HUES6 (cell line): ENCODE measurements around the gene TNFSF10.

Source experiments
- H3K27ac ChIP-seq: 2 replicates; pipeline ENCODE4 v1.7.0; 2013; ENCODE audit warnings: low read depth, mild to moderate bottlenecking, low read length, inconsistent platforms
- H3K27me3 ChIP-seq: 2 replicates; pipeline ENCODE4 v1.6.1; 2013; ENCODE audit warnings: low read length; ENCODE audit not compliant: control insufficient read depth, insufficient read depth
- H3K36me3 ChIP-seq: 2 replicates; pipeline ENCODE4 v1.6.1; 2013; ENCODE audit warnings: low read length; ENCODE audit not compliant: control insufficient read depth, insufficient read depth
- H3K4me1 ChIP-seq: 2 replicates; pipeline ENCODE4 v1.6.1; 2013; ENCODE audit warnings: low read length; ENCODE audit not compliant: control insufficient read depth, insufficient read depth
- H3K4me3 ChIP-seq: 2 replicates; pipeline ENCODE4 v1.5.1; 2013; ENCODE audit warnings: low read depth, low read length
- H3K9ac ChIP-seq: one replicate; pipeline ENCODE4 v1.6.1; 2013; ENCODE audit warnings: mild to moderate bottlenecking, low read length
- H3K9me3 ChIP-seq: 2 replicates; pipeline ENCODE4 v1.6.1; 2013; ENCODE audit warnings: low read depth, low read length; ENCODE audit not compliant: control insufficient read depth, insufficient read depth

Gene TNFSF10

DNA sequence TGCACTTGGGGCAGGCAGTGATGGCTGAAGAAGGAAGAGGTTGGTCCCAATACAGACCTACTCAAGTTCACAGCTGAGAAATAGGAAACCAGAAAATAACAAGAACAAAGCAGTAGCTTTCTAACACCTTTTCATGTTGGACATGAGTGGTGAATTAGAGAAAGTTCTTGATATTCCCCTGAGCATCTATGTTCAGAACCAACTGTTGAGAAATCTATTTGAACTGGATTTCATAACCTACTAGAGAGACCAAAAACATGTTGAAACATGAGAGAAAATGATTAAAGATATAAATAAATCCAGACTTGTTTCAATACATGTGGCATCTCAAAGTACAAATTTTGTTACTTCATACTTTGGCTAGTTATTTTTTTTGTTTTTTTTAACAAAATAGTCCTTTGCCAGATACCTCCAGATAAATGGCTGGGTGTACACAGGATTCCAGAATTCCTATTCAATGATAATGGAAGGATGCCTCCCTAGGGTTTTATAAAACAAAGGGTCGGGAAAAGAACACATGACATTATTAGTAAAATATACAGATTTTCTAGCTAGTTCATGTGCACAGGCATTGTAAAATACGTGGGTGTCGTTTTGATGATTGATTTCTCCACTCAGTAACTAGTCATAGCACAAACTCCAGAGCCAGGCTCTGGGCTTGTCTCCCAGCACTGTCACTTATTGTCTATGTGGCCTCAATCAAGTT lies 34.4 kb upstream of the TNFSF10 start:
- H3K9ac ChIP-seq = no peak overlapping the region
- no peak overlapping the region for H3K4me3 ChIP-seq
- H3K27me3 ChIP-seq = no peaks in the 10 kb centered on the region
- no peaks in the 10 kb centered on the region for H3K9me3 ChIP-seq
- H3K27ac ChIP-seq = no peak overlapping the region
- peaks cover under 1% of the 10 kb centered on the region; the same call in 1 of the 2 replicates for H3K4me1 ChIP-seq
- no peaks in the 10 kb centered on the region for H3K36me3 ChIP-seq

DNA sequence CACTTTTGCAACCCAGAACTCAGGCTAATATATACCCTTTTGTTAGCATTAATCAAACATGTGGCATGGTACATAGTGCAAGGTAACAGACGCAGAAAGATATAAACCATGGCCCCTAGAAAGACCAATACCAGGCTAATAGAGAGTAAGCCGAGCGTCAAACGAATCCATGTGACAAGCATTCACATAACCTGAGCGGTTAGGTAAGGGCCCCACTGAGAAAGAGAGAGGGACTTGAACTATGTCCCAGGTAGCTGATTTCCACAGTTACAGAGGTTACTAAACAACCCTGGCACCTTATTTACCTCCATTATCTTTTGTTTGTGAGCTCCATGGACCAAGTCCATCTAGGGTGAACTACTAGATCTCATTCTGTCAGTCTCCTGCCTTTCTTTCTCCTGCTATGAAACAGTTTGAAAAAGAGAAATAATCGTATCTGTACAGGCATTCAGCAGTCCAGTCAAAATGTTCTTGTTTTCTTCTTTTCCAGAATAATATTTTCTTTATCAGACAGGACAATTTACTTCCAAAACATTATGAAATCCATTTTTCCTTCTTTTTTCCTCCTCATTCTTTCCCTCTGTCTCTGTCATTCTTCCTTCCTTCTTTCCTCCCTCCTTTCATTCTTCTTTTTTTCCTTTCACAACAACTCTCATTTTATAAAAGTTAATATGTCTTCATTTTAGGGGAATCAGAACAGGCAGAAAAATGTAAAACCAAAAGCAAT lies 30.5 kb upstream of the TNFSF10 start:
- Histone ChIP-seq H3K9ac (no peak overlapping the region), H3K27ac (no peak overlapping the region)

DNA sequence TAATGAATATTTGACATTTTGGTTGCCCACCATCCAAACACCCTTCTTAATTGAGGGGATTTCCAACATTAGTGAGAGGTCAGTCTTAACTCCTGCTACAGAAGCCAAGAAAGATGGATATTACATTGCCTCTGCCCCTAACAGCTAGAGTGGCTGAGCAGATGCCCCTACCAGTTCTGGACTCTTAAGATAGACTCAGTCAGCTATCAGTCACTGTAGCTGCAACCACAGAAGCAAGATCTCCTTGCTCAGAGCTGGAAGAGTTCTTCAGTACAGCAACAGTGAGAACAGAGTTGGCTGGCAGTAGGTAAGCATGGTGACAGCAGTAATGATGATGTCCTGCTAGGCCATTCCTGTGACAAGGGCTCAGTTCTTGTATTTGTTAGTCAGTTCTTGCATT lies 29.4 kb upstream of the TNFSF10 start:
- Histone ChIP-seq H3K27me3 (no peaks in the 10 kb centered on the region), H3K4me3 (no peak overlapping the region), H3K9me3 (no peaks in the 10 kb centered on the region), H3K9ac (no peak overlapping the region), H3K36me3 (no peaks in the 10 kb centered on the region), H3K4me1 (no peaks in the 10 kb centered on the region), H3K27ac (no peak overlapping the region)

More for the DNA sequence above, 30.5 kb upstream of the TNFSF10 start:
- no peaks in the 10 kb centered on the region for H3K9me3 ChIP-seq
- H3K4me3 ChIP-seq = no peak overlapping the region
- H3K27me3 ChIP-seq = no peaks in the 10 kb centered on the region
- H3K36me3 ChIP-seq = no peaks in the 10 kb centered on the region
- H3K4me1 ChIP-seq = no peaks in the 10 kb centered on the region

DNA sequence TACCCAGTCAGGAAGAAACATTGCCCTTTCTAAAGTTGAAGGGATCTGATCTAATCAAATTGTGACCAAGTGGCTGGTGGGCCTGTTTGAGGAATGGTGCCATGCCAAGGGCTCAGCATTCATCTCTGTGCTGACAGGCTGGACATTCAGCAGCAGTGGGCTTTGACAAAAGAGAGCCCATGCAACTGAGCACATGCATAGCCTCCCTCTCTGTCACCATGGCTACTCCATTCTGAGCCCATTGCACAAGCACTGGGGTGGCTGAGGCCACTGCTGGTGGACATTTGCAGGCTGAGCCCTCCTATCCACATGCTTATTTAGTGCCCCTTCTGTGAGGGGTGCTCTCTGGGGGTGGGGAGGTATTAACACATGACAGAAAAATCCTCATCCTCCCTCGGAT lies 28.6 kb upstream of the TNFSF10 start:
- Histone ChIP-seq H3K9me3 (no peaks in the 10 kb centered on the region), H3K27ac (no peak overlapping the region), H3K27me3 (no peaks in the 10 kb centered on the region), H3K36me3 (no peaks in the 10 kb centered on the region), H3K4me3 (no peak overlapping the region), H3K4me1 (no peaks in the 10 kb centered on the region), H3K9ac (no peak overlapping the region)

DNA sequence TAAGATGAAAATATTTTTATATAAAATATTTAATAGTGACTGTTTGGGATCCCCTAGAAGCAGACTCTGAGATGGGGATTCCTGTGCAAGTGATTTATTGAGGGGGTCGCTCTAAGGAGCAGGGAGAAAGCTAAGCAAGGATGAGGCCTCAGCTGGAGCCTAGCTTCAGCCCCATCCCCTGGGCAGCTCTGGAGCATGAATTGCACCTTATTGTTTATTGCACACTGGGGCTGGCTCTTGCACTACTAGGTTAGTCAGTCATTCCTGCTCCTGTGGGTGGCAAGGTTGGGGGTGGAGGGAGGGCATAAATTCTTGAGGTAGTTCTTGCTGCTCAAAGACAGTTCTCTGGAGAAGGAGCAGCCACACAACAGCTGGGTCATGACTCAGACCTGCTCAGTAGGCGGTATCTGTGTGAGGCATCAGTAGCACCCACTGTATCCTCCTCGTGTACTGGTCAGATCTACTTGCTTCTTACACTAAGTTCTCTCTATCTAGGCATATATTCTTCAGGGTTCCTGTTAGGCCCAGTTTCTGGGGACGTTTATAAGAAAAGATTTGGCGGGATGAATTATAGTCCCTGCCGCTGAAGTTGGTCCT lies 27.2 kb upstream of the TNFSF10 start:
- H3K4me1 ChIP-seq = no peaks in the 10 kb centered on the region
- no peak overlapping the region for H3K27ac ChIP-seq
- no peak overlapping the region for H3K9ac ChIP-seq
- H3K9me3 ChIP-seq = no peaks in the 10 kb centered on the region
- no peak overlapping the region for H3K4me3 ChIP-seq
- no peaks in the 10 kb centered on the region for H3K36me3 ChIP-seq
- H3K27me3 ChIP-seq = no peaks in the 10 kb centered on the region

DNA sequence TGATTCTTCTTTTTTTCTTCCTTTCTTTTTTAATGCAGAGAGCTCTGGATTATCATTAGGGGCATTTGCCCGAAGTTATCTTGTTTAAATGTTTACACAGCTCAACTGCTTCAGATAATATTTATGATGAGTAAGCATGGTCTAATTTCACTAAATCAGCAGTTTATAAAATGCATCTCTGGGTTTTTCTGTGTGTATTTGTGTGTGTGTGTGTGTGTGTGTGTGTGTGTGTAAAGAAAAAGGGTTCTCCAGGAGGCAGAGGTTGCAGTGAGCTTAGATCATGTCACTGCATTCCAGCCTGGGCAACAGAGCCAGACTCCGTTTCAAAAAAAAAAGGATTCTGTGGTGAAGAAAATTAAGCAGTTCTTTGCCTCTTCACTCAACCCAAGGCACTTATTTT lies 25.9 kb upstream of the TNFSF10 start:
- no peak overlapping the region for H3K9ac ChIP-seq
- H3K4me1 ChIP-seq = no peaks in the 10 kb centered on the region
- no peaks in the 10 kb centered on the region for H3K36me3 ChIP-seq
- no peaks in the 10 kb centered on the region for H3K27me3 ChIP-seq
- no peak overlapping the region for H3K4me3 ChIP-seq
- H3K27ac ChIP-seq = no peak overlapping the region
- no peaks in the 10 kb centered on the region for H3K9me3 ChIP-seq

DNA sequence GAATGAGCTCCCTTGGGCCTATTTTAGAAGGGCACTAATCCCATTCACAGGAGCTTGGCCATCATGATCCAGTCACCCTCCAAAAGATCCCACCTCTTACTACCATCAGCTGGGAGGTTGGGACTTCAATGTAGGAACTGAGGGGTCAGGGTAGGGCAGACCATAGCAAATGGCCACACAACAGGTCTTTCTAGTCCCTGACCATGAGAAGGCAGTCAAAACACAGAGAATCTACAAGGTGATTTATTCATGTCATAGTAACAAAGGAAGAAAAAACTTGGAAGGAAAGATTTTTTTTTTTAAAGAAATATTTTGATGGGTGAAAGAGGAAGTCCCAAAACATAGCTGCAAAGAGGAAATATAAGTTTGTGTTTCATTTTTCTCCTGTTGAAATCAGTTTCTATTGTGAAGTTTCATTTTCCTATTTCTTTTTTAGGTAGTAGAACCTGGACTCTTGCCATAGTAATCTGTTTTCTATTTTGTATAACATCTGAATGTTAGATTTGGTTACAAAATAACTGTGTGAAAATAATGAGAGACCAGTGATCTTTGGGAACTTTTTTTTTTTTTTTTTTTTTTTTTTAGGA lies 23.5 kb upstream of the TNFSF10 start:
- no peak overlapping the region for H3K9ac ChIP-seq
- no peaks in the 10 kb centered on the region for H3K27me3 ChIP-seq
- no peaks in the 10 kb centered on the region for H3K36me3 ChIP-seq
- no peak overlapping the region for H3K4me3 ChIP-seq
- peaks cover 4% of the 10 kb centered on the region; the same call in 1 of the 2 replicates for H3K4me1 ChIP-seq
- no peak overlapping the region for H3K27ac ChIP-seq
- H3K9me3 ChIP-seq = no peaks in the 10 kb centered on the region

DNA sequence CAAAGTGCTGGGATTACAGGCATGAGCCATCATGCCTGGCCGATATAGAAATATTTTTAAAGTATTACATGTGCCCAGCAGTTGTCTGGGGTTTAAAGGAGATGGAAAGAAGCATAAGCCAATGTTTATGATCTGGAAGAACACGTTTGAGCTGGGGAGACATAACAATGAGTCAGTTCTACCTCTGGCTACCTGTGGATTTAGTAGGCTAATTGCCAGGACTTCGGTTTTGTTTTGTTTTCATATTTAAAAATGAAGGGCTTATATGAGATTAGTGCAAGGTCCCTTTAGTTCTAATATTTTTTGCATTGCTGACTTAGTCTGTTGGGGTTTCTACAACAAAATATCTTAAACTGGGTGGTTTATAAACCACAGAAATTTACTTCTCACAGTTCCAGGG lies 22.9 kb upstream of the TNFSF10 start:
- Histone ChIP-seq H3K36me3 (no peaks in the 10 kb centered on the region), H3K9me3 (no peaks in the 10 kb centered on the region), H3K27me3 (no peaks in the 10 kb centered on the region), H3K4me3 (no peak overlapping the region), H3K9ac (no peak overlapping the region), H3K4me1 (peaks cover 4% of the 10 kb centered on the region; the same call in 1 of the 2 replicates), H3K27ac (no peak overlapping the region)

DNA sequence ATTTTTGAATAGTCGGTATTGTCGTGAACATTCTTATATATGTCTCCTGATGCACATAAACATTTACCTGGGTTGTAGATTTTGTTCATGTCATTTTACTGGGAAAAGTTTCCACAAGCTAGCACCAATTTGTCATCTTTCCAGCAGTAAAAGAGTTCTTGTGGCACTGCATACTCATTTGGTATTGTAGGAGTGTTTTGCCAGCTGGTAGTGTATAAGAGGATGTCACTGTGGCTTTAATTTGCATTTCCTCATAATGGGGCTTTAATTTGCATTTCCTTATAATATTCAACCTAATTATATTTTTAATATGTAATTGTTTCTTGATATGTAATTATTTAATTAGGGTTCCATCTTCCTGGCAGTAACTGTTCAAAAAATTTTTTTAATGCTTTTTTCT lies 21.2 kb upstream of the TNFSF10 start:
- Histone ChIP-seq H3K27ac (no peak overlapping the region), H3K36me3 (no peaks in the 10 kb centered on the region), H3K27me3 (no peaks in the 10 kb centered on the region), H3K4me3 (no peak overlapping the region), H3K4me1 (peaks cover 4% of the 10 kb centered on the region; the same call in 1 of the 2 replicates), H3K9ac (no peak overlapping the region), H3K9me3 (no peaks in the 10 kb centered on the region)

DNA sequence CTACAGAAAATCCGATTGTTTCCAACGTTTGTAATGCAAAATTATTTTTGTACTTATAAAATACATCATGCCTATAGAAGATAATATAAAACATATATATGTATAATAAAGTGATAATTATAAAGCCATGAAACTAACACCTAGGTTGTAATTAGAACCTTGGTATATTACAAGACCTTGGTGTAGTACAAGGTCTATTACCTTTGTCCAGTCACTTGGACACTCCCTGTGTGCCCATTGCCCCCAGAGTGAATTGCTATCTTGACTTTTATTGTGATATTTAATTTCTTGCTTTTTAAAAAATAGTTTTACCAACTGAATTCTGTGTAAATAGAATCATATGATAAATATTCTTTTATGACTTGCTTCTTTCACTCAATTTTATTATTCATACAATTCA lies 20.7 kb upstream of the TNFSF10 start:
- no peaks in the 10 kb centered on the region for H3K27me3 ChIP-seq
- peaks cover 4% of the 10 kb centered on the region; the same call in 1 of the 2 replicates for H3K4me1 ChIP-seq
- no peaks in the 10 kb centered on the region for H3K36me3 ChIP-seq
- no peak overlapping the region for H3K4me3 ChIP-seq
- H3K27ac ChIP-seq = no peak overlapping the region
- no peaks in the 10 kb centered on the region for H3K9me3 ChIP-seq
- H3K9ac ChIP-seq = no peak overlapping the region

DNA sequence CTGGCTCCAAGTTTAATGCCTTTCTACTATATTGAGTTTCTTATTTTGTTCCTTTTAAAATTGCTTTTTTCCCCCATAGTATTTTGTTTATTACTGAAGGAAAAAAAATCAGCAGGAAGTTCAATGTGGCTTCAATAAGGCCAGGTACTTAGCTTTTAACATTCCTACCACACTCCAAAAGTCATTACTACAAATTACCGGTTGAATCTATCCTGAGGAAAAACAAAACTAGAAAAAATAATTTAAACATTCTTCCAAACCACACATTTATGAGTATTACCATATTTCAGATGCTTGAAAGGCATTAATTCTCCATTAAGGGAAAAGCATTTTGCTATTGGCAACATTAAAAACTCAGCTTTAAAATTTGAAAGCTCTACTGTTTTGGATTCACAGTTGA lies 20.2 kb upstream of the TNFSF10 start:
- no peaks in the 10 kb centered on the region for H3K36me3 ChIP-seq
- H3K9me3 ChIP-seq = no peaks in the 10 kb centered on the region
- H3K9ac ChIP-seq = no peak overlapping the region
- H3K4me3 ChIP-seq = no peak overlapping the region
- H3K27ac ChIP-seq = no peak overlapping the region
- H3K4me1 ChIP-seq = peaks cover 4% of the 10 kb centered on the region; the same call in 1 of the 2 replicates
- no peaks in the 10 kb centered on the region for H3K27me3 ChIP-seq
